Common myeloid progenitor, CD34-positive (primary cell): ENCODE results near the gene PDS5A.
A peak's percentile ranks its signal among the peaks of the same experiment; 100 is the strongest.

Source experiments
- CTCF ChIA-PET: fragments of 350-600 bp; sonication (Branson Sonifier 250); formaldehyde crosslinking; loops from one replicate; lab custom pipeline; 2021; ENCODE audit warnings: antibody characterized with exemption; lab: Charles Lee
- POLR2A ChIA-PET: fragments of 350-600 bp; sonication (Branson Sonifier 250); formaldehyde crosslinking; loops from one replicate; lab custom pipeline; 2021; ENCODE audit warnings: antibody characterized with exemption; lab: Charles Lee
- DNase-seq, 3 donors: peaks; one replicate each; pipeline versions ENCODE4 v3.0.0 to v3.0.0-alpha.2; 2013
- H3K27ac ChIP-seq, 2 experiments: 1 replicate in 1 of 2; 2 replicates in 1 of 2; pipeline ENCODE4 v1.7.0; 2013; ENCODE audit warnings: inconsistent platforms in 2 of 2, low read length in 2 of 2, mild to moderate bottlenecking in 2 of 2, low read depth in 1 of 2, moderate library complexity in 1 of 2; ENCODE audit not compliant: severe bottlenecking in 2 of 2, insufficient read depth in 1 of 2, poor library complexity in 1 of 2
- H3K27me3 ChIP-seq, 5 experiments: replicated peaks in 2 of 5; 1 replicate in 3 of 5; 2 replicates in 2 of 5; pipeline versions ENCODE4 v1.6.1 to v1.7.0; 2013; ENCODE audit warnings: low read length in 4 of 5, mild to moderate bottlenecking in 2 of 5, moderate library complexity in 2 of 5, inconsistent platforms in 1 of 5; ENCODE audit not compliant: insufficient read depth in 5 of 5, control insufficient read depth in 4 of 5
- H3K36me3 ChIP-seq, 4 experiments: 1 replicate in 2 of 4; 2 replicates in 2 of 4; pipeline versions ENCODE4 v1.6.1 to v1.7.0; 2013; ENCODE audit warnings: low read length in 3 of 4, control low read depth in 1 of 4, mild to moderate bottlenecking in 1 of 4; ENCODE audit not compliant: control insufficient read depth in 4 of 4, insufficient read depth in 4 of 4
- H3K4me1 ChIP-seq, 4 experiments: 1 replicate in 3 of 4; 2 replicates in 1 of 4; pipeline versions ENCODE4 v1.6.1 to v1.7.1; 2013; ENCODE audit warnings: low read length in 3 of 4, mild to moderate bottlenecking in 3 of 4, control low read depth in 1 of 4, inconsistent platforms in 1 of 4, moderate library complexity in 1 of 4; ENCODE audit not compliant: control insufficient read depth in 4 of 4, insufficient read depth in 4 of 4; ENCODE audit errors: control extremely low read depth in 1 of 4
- H3K4me3 ChIP-seq, 7 experiments: 1 replicate in 4 of 7; 2 replicates in 3 of 7; pipeline versions ENCODE4 v1.5.1 to v1.7.0; 2013; ENCODE audit warnings: mild to moderate bottlenecking in 7 of 7, low read length in 6 of 7, moderate library complexity in 6 of 7, inconsistent platforms in 2 of 7, low read depth in 2 of 7, control low read depth in 1 of 7; ENCODE audit not compliant: insufficient read depth in 4 of 7, control insufficient read depth in 1 of 7; ENCODE audit errors: extremely low read depth in 1 of 7
- H3K9me3 ChIP-seq, 5 experiments: 1 replicate in 4 of 5; 2 replicates in 1 of 5; pipeline versions ENCODE4 v1.6.1 to v1.7.1; 2013; ENCODE audit warnings: low read length in 4 of 5, mild to moderate bottlenecking in 2 of 5, inconsistent platforms in 1 of 5, low read depth in 1 of 5, moderate library complexity in 1 of 5; ENCODE audit not compliant: control insufficient read depth in 4 of 5, insufficient read depth in 2 of 5; ENCODE audit errors: control extremely low read depth in 1 of 5
- WGBS: methylation state at CpG from one replicate; pipeline ENCODE4 v1.1.5; 2013; ENCODE audit not compliant: insufficient coverage; 5-methylcytosine and 5-hydroxymethylcytosine counted together

PDS5A gene

GRCh38 chr4:39932776-39933402 lies 44.8 kb downstream of the PDS5A start:
- Histone ChIP-seq H3K27me3 (no peaks in the 10 kb centered on the region), H3K4me3 (no peak overlapping the region), H3K36me3 (peaks cover 2 to 39% (median 10%) of the 10 kb centered on the region in 4 experiments), H3K9me3 (no peaks in the 10 kb centered on the region), H3K27ac (no peak overlapping the region), H3K4me1 (peaks cover 0 to 6% (median 4%) of the 10 kb centered on the region in 4 experiments)
- POLR2A ChIA-PET: no interaction called here
- CTCF ChIA-PET: no interaction called here
- DNase-seq: peak in 2 of 3 donors; percentile 32 to 40
- 96% methylated on average over 7 of the region's 8 CpGs for WGBS

GRCh38 chr4:39931441-39931901 lies 46.2 kb downstream of the PDS5A start:
- no peaks in the 10 kb centered on the region for H3K27me3 ChIP-seq
- WGBS: 100% methylated on average over 3 of the region's 5 CpGs
- no peaks in the 10 kb centered on the region for H3K9me3 ChIP-seq
- no peak for DNase-seq
- H3K27ac ChIP-seq: no peak overlapping the region
- peaks cover 8 to 38% (median 11%) of the 10 kb centered on the region in 4 experiments for H3K36me3 ChIP-seq
- no peak overlapping the region for H3K4me3 ChIP-seq
- peaks cover 0 to 6% (median 4%) of the 10 kb centered on the region in 4 experiments for H3K4me1 ChIP-seq
- CTCF ChIA-PET: interaction anchor here (0.7 kb wide), 1 partner anchor 236 kb away, joined by 3 read pairs; no protein-coding TSS in a partner anchor
- POLR2A ChIA-PET: no interaction called here

- H3K27ac ChIP-seq: no peak overlapping the region
- ChIA-PET CTCF (interaction anchor here (0.7 kb wide), 1 partner anchor 931 kb away, joined by 3 read pairs; no protein-coding TSS in a partner anchor), POLR2A (no interaction called here)
- H3K9me3 ChIP-seq: no peaks in the 10 kb centered on the region
- no peak overlapping the region for H3K4me3 ChIP-seq
- peaks cover 0 to 2% (median under 1%) of the 10 kb centered on the region in 4 experiments for H3K4me1 ChIP-seq
- H3K36me3 ChIP-seq: peaks cover 7 to 48% (median 21%) of the 10 kb centered on the region in 4 experiments
- no peak for DNase-seq
- no peaks in the 10 kb centered on the region for H3K27me3 ChIP-seq
- no CpG with 5 or more reads among the region's 2 CpGs for WGBS
Observed at GRCh38 chr4:39928538-39928937, 49.2 kb downstream of the PDS5A start.

GRCh38 chr4:39924014-39924413 lies 53.7 kb downstream of the PDS5A start:
- Histone ChIP-seq H3K36me3 (peaks cover 9 to 48% (median 34%) of the 10 kb centered on the region in 4 experiments), H3K9me3 (no peaks in the 10 kb centered on the region), H3K27ac (no peak overlapping the region), H3K27me3 (no peaks in the 10 kb centered on the region), H3K4me1 (no peaks in the 10 kb centered on the region), H3K4me3 (no peak overlapping the region)
- 100% methylated on average over 2 of the region's 2 CpGs for WGBS
- no peak for DNase-seq
- ChIA-PET CTCF (interaction anchor here (1.1 to 1.6 kb wide), 2 partner anchors 14 kb away, joined by 3 to 4 read pairs; no protein-coding TSS in a partner anchor), POLR2A (no interaction called here)

GRCh38 chr4:39922399-39922798 lies 55.3 kb downstream of the PDS5A start:
- DNase-seq: no peak
- Histone ChIP-seq H3K9me3 (no peaks in the 10 kb centered on the region), H3K4me3 (no peak overlapping the region), H3K4me1 (no peaks in the 10 kb centered on the region), H3K27me3 (no peaks in the 10 kb centered on the region), H3K27ac (no peak overlapping the region), H3K36me3 (peaks cover 9 to 54% (median 36%) of the 10 kb centered on the region in 4 experiments)
- ChIA-PET CTCF (interaction anchor here (1.3 kb wide), 1 partner anchor 11 kb away, joined by 3 read pairs; no protein-coding TSS in a partner anchor), POLR2A (no interaction called here)
- WGBS: no CpG with 5 or more reads among the region's 2 CpGs

GRCh38 chr4:39913471-39913870 lies 64.2 kb downstream of the PDS5A start:
- no peaks in the 10 kb centered on the region for H3K9me3 ChIP-seq
- H3K4me1 ChIP-seq: no peaks in the 10 kb centered on the region
- H3K4me3 ChIP-seq: no peak overlapping the region
- WGBS: 100% methylated on average over 4 of the region's 4 CpGs
- H3K27ac ChIP-seq: no peak overlapping the region
- POLR2A ChIA-PET: no interaction called here
- CTCF ChIA-PET: no interaction called here
- no peaks in the 10 kb centered on the region for H3K27me3 ChIP-seq
- H3K36me3 ChIP-seq: peaks cover 29 to 72% (median 48%) of the 10 kb centered on the region in 4 experiments
- DNase-seq: no peak

- no CpG with 5 or more reads among the region's 3 CpGs for WGBS
- CTCF ChIA-PET: interaction anchor here (0.9 to 1.2 kb wide), 2 partner anchors 11 to 14 kb away, joined by 3 read pairs; no protein-coding TSS in a partner anchor
- H3K9me3 ChIP-seq: no peaks in the 10 kb centered on the region
- peaks cover 21 to 62% (median 39%) of the 10 kb centered on the region in 4 experiments for H3K36me3 ChIP-seq
- DNase-seq: no peak
- POLR2A ChIA-PET: no interaction called here
- H3K27me3 ChIP-seq: no peaks in the 10 kb centered on the region
- H3K27ac ChIP-seq: no peak overlapping the region
- no peak overlapping the region for H3K4me3 ChIP-seq
- H3K4me1 ChIP-seq: no peaks in the 10 kb centered on the region
Observed at GRCh38 chr4:39910064-39910463, 67.6 kb downstream of the PDS5A start.
